Skin of body (tissue), 2 donors: ENCODE measurements around the gene NFATC1. TPM values are rescaled to one million over a fixed set of nuclear protein-coding genes. Genes with fewer than 3 reads are reported as not detected.
A peak's percentile ranks its signal among the peaks of the same experiment; 100 is the strongest.

Source experiments
- DNase-seq: peaks from one replicate; lab custom pipeline; 2025; lab: John Stamatoyannopoulos, UW
- total RNA-seq: library from RNA; depleted of rRNA; stranded (reverse); fragments of >200 nt; gene quantifications from one replicate; pipeline ENCODE4 v1.2.3, GENCODE V29; 2014

Gene NFATC1
- total RNA-seq, 1 donor from 2014 or later, result 18.7 TPM

- DNase-seq, result no peak
These were observed 59.5 kb downstream of the NFATC1 start for GRCh38 chr18:79455261-79455660.

GRCh38 chr18:79456105-79456980, 60.6 kb downstream of the NFATC1 start:
- no peak for DNase-seq

DNA sequence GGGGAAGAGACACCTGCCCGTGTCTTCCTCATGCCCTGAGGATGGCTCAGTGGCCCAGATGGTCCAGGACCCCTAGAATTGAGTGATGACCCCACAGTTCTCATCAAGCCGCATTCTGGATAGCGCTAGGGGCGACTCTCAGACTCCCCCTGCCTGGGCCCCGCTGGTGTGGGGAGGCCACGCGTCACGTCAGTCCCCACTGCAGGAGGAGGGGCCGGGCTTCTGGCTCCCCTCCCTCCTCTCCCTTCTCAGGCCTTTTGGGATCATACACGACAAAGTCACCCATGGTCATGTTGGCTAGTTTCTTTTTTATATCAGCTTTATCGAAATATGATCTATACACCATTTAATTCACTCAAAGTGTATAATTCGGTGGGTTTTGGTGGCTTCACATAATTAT, 61.5 kb downstream of the NFATC1 start:
- no peak for DNase-seq

GRCh38 chr18:79457652-79458051, 61.9 kb downstream of the NFATC1 start:
- no peak for DNase-seq

DNA sequence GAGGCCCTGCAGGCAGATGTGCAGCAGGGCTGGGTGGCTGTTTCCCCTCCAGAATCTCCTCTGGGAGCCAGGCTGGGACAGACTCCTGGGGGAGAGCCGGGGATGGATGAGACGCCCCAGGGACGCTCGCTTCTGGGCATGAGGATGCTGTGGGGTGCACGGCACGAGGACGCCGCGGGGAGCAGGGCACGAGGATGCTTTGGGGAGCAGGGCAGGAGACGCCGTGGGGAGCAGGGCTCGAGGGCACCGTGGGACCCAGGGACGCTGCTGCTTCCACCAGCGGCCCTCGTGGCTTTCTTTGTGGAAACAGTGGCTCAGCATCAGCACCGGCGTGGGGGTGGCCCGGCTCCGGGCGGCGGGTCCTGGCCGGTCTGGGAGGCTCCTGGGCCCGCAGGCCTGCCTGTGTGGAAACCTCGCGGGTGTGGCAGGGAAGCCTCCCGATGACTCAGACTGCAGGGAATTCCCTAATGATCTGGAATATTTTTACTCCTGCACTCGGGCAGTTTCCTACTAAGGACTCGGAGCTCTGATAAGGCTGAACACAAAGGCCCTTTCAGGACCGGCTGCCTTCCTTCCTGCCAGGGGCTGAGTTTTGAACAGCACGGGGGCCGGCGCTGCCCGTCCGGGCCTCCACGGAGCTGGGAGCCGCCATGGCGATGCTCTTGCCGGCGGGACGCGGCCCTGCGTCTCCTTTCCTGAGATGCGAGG, 62.6 kb downstream of the NFATC1 start:
- DNase-seq, result peak; percentile 63

- no peak for DNase-seq
These were observed 63.4 kb downstream of the NFATC1 start for GRCh38 chr18:79458917-79459803.

GRCh38 chr18:79459946-79460480, 64.3 kb downstream of the NFATC1 start:
- no peak for DNase-seq

GRCh38 chr18:79460481-79461300, 65.0 kb downstream of the NFATC1 start:
- no peak for DNase-seq

- DNase-seq, result no peak
These were observed 65.9 kb downstream of the NFATC1 start for GRCh38 chr18:79461627-79462026.

GRCh38 chr18:79463424-79463960, 67.8 kb downstream of the NFATC1 start:
- DNase-seq, result no peak

DNA sequence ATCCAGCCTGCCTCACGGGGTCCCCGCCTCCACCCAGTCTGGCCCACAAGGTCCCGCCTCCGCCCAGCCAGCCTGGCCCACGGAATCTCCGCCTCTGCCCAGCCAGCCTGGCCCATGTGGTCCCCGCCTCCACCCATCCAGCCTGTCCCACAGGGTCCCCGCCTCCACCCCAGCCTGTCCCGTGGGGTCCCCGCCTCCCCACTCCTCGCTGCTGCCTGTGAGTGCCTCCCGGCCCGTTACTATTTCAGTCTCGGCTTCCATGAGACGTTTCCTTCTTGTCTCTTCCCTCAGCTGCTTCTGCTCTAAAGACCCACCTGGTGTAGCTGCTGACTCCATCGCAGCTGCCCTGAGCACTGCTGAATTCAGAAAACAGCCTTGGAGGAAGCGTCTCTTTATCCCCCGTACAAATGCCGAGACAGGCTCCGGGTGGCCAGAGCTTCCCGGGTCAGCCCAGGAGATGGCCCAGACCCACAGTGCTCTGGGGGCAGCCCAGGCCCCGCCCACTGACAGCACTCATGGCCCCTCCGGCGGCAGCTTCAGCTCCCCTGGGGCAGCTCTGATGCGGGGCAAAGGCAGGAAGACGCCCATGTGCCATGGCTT, 69.8 kb downstream of the NFATC1 start:
- no peak for DNase-seq

GRCh38 chr18:79466591-79466990, 70.9 kb downstream of the NFATC1 start:
- DNase-seq, result no peak

- DNase-seq, result no peak
These were observed 71.4 kb downstream of the NFATC1 start for GRCh38 chr18:79467126-79467525.

- peak; percentile 36 for DNase-seq
These were observed 72.5 kb downstream of the NFATC1 start for GRCh38 chr18:79468119-79468789.

- DNase-seq, result no peak
These were observed 73.6 kb downstream of the NFATC1 start for GRCh38 chr18:79469309-79469708.

DNA sequence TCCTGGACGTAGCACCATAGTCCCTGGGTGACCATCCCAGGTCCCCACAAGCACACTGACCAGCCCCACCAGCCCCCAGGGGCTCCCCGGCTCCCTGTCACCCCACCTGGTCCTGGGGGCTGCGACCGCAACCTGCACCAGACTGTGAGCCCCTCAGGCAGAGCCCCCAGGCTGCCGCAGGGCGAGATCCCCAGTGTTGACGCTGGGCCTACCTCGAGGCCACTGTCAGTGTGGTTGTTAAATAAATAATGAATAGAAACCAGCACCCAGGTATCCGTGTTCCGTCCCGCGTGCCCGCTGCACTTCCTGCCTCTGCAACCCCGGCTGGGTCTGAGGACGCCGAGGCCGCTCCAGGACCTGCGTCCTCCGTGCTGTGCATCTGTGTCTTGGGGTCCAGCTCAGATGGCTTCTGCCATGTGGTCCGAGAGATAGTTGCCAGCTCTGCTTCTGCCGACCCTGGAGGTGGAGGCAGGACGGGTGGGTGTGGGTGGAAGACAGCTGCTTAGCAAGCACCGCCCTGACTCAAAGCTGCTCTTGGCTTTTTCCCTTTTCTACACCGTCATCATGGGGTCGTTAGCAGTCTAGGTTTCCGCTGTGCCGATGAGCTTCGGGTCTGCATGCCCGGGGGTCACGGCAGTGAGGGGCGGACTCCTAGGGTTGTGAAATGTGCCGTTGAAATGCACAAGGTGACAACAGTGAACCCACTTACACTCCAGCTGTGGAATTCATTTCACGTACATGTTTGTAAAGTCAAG, 74.2 kb downstream of the NFATC1 start:
- DNase-seq, result no peak

- no peak for DNase-seq
These were observed 74.8 kb downstream of the NFATC1 start for GRCh38 chr18:79470547-79470946.

- no peak for DNase-seq
These were observed 75.3 kb downstream of the NFATC1 start for GRCh38 chr18:79471046-79471445.

DNA sequence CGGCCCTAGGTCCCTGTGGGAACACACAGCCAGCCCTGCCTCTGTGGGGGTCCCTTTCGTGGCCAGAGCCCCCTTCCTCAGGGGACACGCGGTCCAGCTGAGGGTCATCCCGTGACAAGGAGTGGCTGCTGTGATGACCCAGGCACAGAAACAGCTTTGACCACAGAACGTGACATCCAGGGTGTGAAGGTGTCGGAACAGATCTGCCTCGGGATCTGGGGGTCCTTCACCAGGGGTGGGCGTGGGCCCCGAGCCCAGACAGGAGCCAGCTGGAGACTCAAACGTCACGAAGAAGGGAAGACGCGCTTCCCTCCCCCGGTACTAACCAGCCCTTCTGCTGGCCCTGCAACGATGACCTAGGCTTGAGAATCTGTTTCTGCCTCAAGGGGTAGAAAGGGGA, 75.9 kb downstream of the NFATC1 start:
- DNase-seq, result no peak
